B cell (primary cell): ENCODE results near the gene DNAJB6. TPM values are rescaled to one million over a fixed set of nuclear protein-coding genes. Genes with fewer than 3 reads are reported as not detected.

Experiments used
- ATAC-seq: fragments of 200-7000 bp; cut with Tn5 transposase; one replicate; pipeline ENCODE4 v1.10.0; 2021; ENCODE audit warnings: low read depth, mild to moderate bottlenecking, moderate number of reproducible peaks, moderate library complexity
- CTCF ChIA-PET: fragments of 350-600 bp; sonication (Branson Sonifier 250); formaldehyde crosslinking; loops from one replicate; lab custom pipeline; 2021; ENCODE audit warnings: antibody characterized with exemption, inconsistent platforms; lab: Charles Lee
- POLR2A ChIA-PET: fragments of 350-600 bp; sonication (Branson Sonifier 250); formaldehyde crosslinking; loops from one replicate; lab custom pipeline; 2021; ENCODE audit warnings: antibody characterized with exemption; lab: Charles Lee
- DNase-seq: peaks from one replicate; pipeline ENCODE4 v3.0.0; 2013
- H2AFZ ChIP-seq: 2 replicates; pipeline ENCODE4 v1.6.1; 2012; ENCODE audit warnings: mild to moderate bottlenecking, low read depth, low read length; ENCODE audit not compliant: insufficient read depth, poor library complexity, severe bottlenecking
- H3K27ac ChIP-seq, 2 donors: 1 replicate in 1 of 2; 2 replicates in 1 of 2; pipeline ENCODE4 v1.5.1; 2012 to 2013; ENCODE audit warnings: low read length in 2 of 2, mild to moderate bottlenecking in 2 of 2, moderate library complexity in 1 of 2
- H3K27me3 ChIP-seq, 4 experiments: fragments of 200-600 bp in 1 of 4; sonication (generic) in 1 of 4; replicated peaks in 1 of 4; 1 replicate in 2 of 4; 2 replicates in 2 of 4; pipeline versions ENCODE4 v1.6.1 to v1.7.0; 2013 to 2016; ENCODE audit warnings: low read length in 3 of 4, mild to moderate bottlenecking in 2 of 4, mixed read lengths in 1 of 4, moderate library complexity in 1 of 4; ENCODE audit not compliant: insufficient read depth in 4 of 4, control insufficient read depth in 3 of 4; ENCODE audit errors: control extremely low read depth in 1 of 4
- H3K36me3 ChIP-seq, 2 experiments: replicated peaks in 1 of 2; 1 replicate in 1 of 2; 2 replicates in 1 of 2; pipeline versions ENCODE4 v1.6.1 to v1.7.1; 2013; ENCODE audit warnings: low read length in 1 of 2; ENCODE audit not compliant: insufficient read depth in 2 of 2, control insufficient read depth in 1 of 2; ENCODE audit errors: control extremely low read depth in 1 of 2, extremely low read depth in 1 of 2
- H3K4me1 ChIP-seq, 2 donors: fragments of 200-600 bp in 1 of 2; sonication (generic) in 1 of 2; 1 replicate in 1 of 2; 2 replicates in 1 of 2; pipeline versions ENCODE4 v1.5.1 to v1.6.1; 2013 to 2017; ENCODE audit warnings: low read length in 2 of 2; ENCODE audit not compliant: control insufficient read depth in 2 of 2, insufficient read depth in 2 of 2
- H3K4me2 ChIP-seq: replicated peaks from 2 replicates; pipeline ENCODE3; 2012; ENCODE audit warnings: mild to moderate bottlenecking, low read depth, low read length; ENCODE audit not compliant: poor library complexity, severe bottlenecking
- H3K4me3 ChIP-seq, 5 experiments: fragments of 200-600 bp in 1 of 5; sonication (generic) in 1 of 5; 1 replicate in 3 of 5; 2 replicates in 2 of 5; pipeline versions ENCODE4 v1.5.1 to v1.7.0; 2011 to 2016; ENCODE audit warnings: low read length in 4 of 5, mild to moderate bottlenecking in 4 of 5, low read depth in 2 of 5, control low read depth in 1 of 5, moderate library complexity in 1 of 5; ENCODE audit not compliant: insufficient read depth in 1 of 5; ENCODE audit errors: control extremely low read depth in 1 of 5, extremely low read depth in 1 of 5
- H3K79me2 ChIP-seq: fragments of 200-600 bp; sonication (generic); one replicate; pipeline ENCODE4 v1.6.0; 2016; ENCODE audit warnings: low read length; ENCODE audit not compliant: control insufficient read depth, insufficient read depth
- H3K9ac ChIP-seq: fragments of 200-600 bp; sonication (generic); 2 replicates; pipeline ENCODE4 v1.6.1; 2017; ENCODE audit warnings: mild to moderate bottlenecking, low read length, moderate library complexity
- H3K9me3 ChIP-seq, 3 donors: one replicate each; pipeline versions ENCODE4 v1.6.1 to v1.7.1; 2013; ENCODE audit warnings: low read length in 2 of 3; ENCODE audit not compliant: control insufficient read depth in 2 of 3, insufficient read depth in 1 of 3; ENCODE audit errors: control extremely low read depth in 1 of 3
- H4K20me1 ChIP-seq: 2 replicates; pipeline ENCODE4 v1.6.0; 2012; ENCODE audit warnings: mild to moderate bottlenecking, low read length; ENCODE audit not compliant: insufficient read depth, control insufficient read depth, poor library complexity, severe bottlenecking
- H3K27ac Mint-ChIP-seq: one replicate; pipeline ENCODE4 v1.8.0; 2021; ENCODE audit warnings: mixed read lengths
- H3K27me3 Mint-ChIP-seq: one replicate; pipeline ENCODE4 v1.8.0; 2021; ENCODE audit warnings: mixed read lengths
- H3K4me1 Mint-ChIP-seq: one replicate; pipeline ENCODE4 v1.8.0; 2021; ENCODE audit warnings: mixed read lengths
- H3K4me3 Mint-ChIP-seq: one replicate; pipeline ENCODE4 v1.8.0; 2021; ENCODE audit warnings: mixed read lengths
- H3K9me3 Mint-ChIP-seq: one replicate; pipeline ENCODE4 v1.8.0; 2022; ENCODE audit warnings: mixed read lengths; ENCODE audit not compliant: insufficient read depth
- EZH2 ChIP-seq: IDR thresholded peaks from 2 replicates; pipeline ENCODE4 v1.6.1; 2012; ENCODE audit warnings: borderline replicate concordance, low read depth, mild to moderate bottlenecking, moderate library complexity, low read length; ENCODE audit not compliant: insufficient read depth, poor library complexity, severe bottlenecking
- WGBS: methylation state at CpG from one replicate; pipeline ENCODE4 v1.1.5; 2013; ENCODE audit warnings: missing lambda C conversion rate; ENCODE audit not compliant: insufficient coverage; 5-methylcytosine and 5-hydroxymethylcytosine counted together
- intact Hi-C: fragments of 100-400 bp; cut with micrococcal nuclease; formaldehyde crosslinking; loops from one replicate; pipeline ENCODE4 v1.10.0; 2022
- polyA plus RNA-seq: library from polyadenylated mRNA; depleted of rRNA; stranded (reverse); fragments of >200 nt; gene quantifications from 2 replicates; pipeline ENCODE4 v1.2.3, GENCODE V29; 2012
- total RNA-seq, 2 donors: library from RNA; stranded (reverse); fragments of 120-200 nt in 1 of 2; gene quantifications; 1 replicate in 1 of 2; 2 replicates in 1 of 2; pipeline versions ENCODE4 v1.2.3 to v1.2.4, GENCODE V29; 2013 to 2022
- TF ChIP-seq, protein P1 (sequence below): fragments of 200-600 bp; IDR thresholded peaks from one replicate; pipeline ENCODE4 v1.8.0; 2022; ENCODE audit warnings: antibody characterized with exemption, mild to moderate bottlenecking

Gene DNAJB6
- total and polyA plus RNA-seq, 2 donors (not counting 1 experiment from before 2014, with no cell fraction given), result 22.4 to 116 TPM

DNA sequence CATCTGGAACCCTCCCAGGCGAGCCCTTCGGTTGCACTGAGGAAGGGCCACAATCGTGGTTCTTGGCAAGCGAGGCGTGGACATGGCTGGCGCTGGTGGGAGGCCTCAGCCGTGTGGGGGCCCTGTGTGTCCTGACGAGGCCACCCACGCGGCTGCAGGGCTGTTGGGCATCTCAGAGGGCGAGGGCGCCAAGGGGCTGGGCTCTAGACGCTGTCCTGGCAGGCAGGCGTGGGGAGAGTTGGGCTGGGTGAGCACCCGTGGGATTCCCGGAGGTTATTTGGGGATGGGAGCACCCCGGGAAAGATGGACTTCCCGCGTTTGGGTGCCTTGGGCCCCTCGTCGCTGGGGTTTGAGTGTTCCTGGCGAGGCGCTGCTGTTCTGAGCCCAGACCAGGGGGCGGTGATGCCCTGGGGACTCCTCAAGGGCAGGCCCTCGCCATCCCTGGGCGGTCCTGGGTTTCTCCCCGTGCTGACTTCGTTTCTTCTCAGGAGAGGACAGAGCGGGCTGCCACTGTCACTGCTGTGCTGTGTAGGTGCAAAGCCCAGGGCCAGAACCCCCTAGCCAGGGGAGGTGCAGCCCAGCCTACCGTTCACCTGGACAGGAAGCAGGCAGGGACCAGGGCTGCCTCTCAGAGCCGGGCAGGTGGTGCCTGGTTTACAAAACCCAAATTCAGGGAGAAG lies 87.2 kb downstream of the DNAJB6 start:
- Histone ChIP-seq H3K9me3 (no peaks in the 10 kb centered on the region), H3K36me3 (no peaks in the 10 kb centered on the region), H2AFZ (no peak overlapping the region), H3K4me1 (no peaks in the 10 kb centered on the region), H3K4me3 (no peak overlapping the region), H3K4me2 (no peak overlapping the region), H3K9ac (no peak overlapping the region), H4K20me1 (no peaks in the 10 kb centered on the region), H3K27me3 (no peaks in the 10 kb centered on the region), H3K27ac (no peak overlapping the region), H3K79me2 (no peaks in the 10 kb centered on the region)
- ATAC-seq (no peak), DNase-seq (no peak)
- ChIA-PET CTCF (no interaction called here), POLR2A (no interaction called here)
- no peak overlapping the region for H3K27ac Mint-ChIP-seq
- 91% methylated on average over 31 of the region's 31 CpGs for WGBS
- no peaks in the 10 kb centered on the region for H3K27me3 Mint-ChIP-seq
- intact Hi-C loops, result no loop called here
- no peaks in the 10 kb centered on the region for H3K4me1 Mint-ChIP-seq
- H3K9me3 Mint-ChIP-seq, result no peaks in the 10 kb centered on the region
- H3K4me3 Mint-ChIP-seq, result no peak overlapping the region
- TF ChIP-seq, protein P1, sequence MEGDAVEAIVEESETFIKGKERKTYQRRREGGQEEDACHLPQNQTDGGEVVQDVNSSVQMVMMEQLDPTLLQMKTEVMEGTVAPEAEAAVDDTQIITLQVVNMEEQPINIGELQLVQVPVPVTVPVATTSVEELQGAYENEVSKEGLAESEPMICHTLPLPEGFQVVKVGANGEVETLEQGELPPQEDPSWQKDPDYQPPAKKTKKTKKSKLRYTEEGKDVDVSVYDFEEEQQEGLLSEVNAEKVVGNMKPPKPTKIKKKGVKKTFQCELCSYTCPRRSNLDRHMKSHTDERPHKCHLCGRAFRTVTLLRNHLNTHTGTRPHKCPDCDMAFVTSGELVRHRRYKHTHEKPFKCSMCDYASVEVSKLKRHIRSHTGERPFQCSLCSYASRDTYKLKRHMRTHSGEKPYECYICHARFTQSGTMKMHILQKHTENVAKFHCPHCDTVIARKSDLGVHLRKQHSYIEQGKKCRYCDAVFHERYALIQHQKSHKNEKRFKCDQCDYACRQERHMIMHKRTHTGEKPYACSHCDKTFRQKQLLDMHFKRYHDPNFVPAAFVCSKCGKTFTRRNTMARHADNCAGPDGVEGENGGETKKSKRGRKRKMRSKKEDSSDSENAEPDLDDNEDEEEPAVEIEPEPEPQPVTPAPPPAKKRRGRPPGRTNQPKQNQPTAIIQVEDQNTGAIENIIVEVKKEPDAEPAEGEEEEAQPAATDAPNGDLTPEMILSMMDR, result no peak
- TF ChIP-seq EZH2, result no peak

DNA sequence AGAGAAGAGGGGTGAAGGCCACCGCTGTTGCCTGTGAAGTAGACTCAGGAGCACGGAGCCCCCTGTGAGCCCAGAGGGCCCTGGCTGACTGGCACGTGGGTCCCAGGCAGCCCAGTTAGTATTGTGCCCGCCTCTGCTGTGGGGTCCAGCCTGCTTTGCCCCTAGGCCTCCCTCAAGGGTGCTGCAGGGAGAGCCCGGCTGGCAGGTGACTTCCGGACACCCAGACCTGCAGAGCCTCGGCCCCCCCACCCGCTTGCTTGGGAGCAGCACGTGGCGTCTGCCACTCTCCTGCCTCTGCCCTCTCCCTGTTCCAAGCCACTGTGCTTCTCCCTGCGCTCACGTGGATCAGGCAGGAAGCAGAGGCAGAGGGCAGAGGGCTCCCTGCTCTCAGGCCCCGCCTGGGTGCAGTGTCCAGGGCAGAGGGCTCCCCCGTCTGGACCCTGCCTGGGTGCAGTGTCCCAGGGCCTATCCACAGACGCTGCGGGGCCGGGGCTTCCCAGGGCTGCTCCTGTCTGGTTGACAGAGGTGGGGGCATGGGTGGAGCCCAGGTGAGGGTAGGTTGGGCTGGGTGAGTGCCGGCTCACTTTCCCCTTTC lies 88.4 kb downstream of the DNAJB6 start:
- peaks cover 0 to 2% (median 0%) of the 10 kb centered on the region in 4 experiments for H3K27me3 ChIP-seq
- H3K36me3 ChIP-seq, result no peaks in the 10 kb centered on the region
- DNase-seq, result no peak
- no peaks in the 10 kb centered on the region for H3K79me2 ChIP-seq
- TF ChIP-seq, protein P1, result no peak
- TF ChIP-seq EZH2, result no peak
- no peak for ATAC-seq
- Mint-ChIP-seq H3K27me3 (no peaks in the 10 kb centered on the region), H3K27ac (no peak overlapping the region), H3K9me3 (no peaks in the 10 kb centered on the region), H3K4me1 (no peaks in the 10 kb centered on the region), H3K4me3 (no peak overlapping the region)
- 94% methylated on average over 14 of the region's 18 CpGs for WGBS
- intact Hi-C loops, result no loop called here
- H3K9ac ChIP-seq, result no peak overlapping the region
- H3K4me1 ChIP-seq, result no peaks in the 10 kb centered on the region
- no peak overlapping the region for H3K4me3 ChIP-seq
- no peak overlapping the region for H3K27ac ChIP-seq
- H3K9me3 ChIP-seq, result no peaks in the 10 kb centered on the region
- no peak overlapping the region for H2AFZ ChIP-seq
- ChIA-PET POLR2A (no interaction called here), CTCF (no interaction called here)
- H4K20me1 ChIP-seq, result no peaks in the 10 kb centered on the region
- no peak overlapping the region for H3K4me2 ChIP-seq
